DOHH2 (cell line): ENCODE measurements around the gene RASD2.

ENCODE experiments used
- H3F3A ChIP-seq: fragments of 200-600 bp; sonication (generic), shearing (Covaris generic); 2 replicates; pipeline ENCODE4 v1.6.0; 2016; ENCODE audit warnings: antibody characterized with exemption, mild to moderate bottlenecking; ENCODE audit not compliant: control insufficient read depth, insufficient read depth
- H3K27ac ChIP-seq: fragments of 200-600 bp; sonication (generic); 2 replicates; pipeline ENCODE4 v1.5.1; 2014; ENCODE audit warnings: low read depth, mild to moderate bottlenecking, low read length, moderate library complexity
- H3K27me3 ChIP-seq: fragments of 200-600 bp; sonication (generic); 2 replicates; pipeline ENCODE4 v1.6.1; 2014; ENCODE audit warnings: mild to moderate bottlenecking, low read length, mixed read lengths; ENCODE audit not compliant: control insufficient read depth
- H3K36me3 ChIP-seq: fragments of 200-600 bp; sonication (generic); 2 replicates; pipeline ENCODE4 v1.6.1; 2014; ENCODE audit warnings: mild to moderate bottlenecking, low read length, moderate library complexity, mixed read lengths; ENCODE audit not compliant: control insufficient read depth
- H3K4me1 ChIP-seq: fragments of 200-600 bp; sonication (generic); 2 replicates; pipeline ENCODE4 v1.6.1; 2014; ENCODE audit warnings: mild to moderate bottlenecking, low read length, mixed read lengths; ENCODE audit not compliant: control insufficient read depth
- H3K4me2 ChIP-seq: fragments of 200-600 bp; sonication (generic); 2 replicates; pipeline ENCODE4 v1.6.0; 2014; ENCODE audit warnings: mild to moderate bottlenecking, low read length, moderate library complexity
- H3K4me3 ChIP-seq: fragments of 200-600 bp; sonication (generic); 2 replicates; pipeline ENCODE4 v1.5.1; 2014; ENCODE audit warnings: mild to moderate bottlenecking, low read length, mixed read lengths
- H3K79me2 ChIP-seq: fragments of 200-600 bp; sonication (generic); 2 replicates; pipeline ENCODE4 v1.6.1; 2014; ENCODE audit warnings: mild to moderate bottlenecking, low read length, mixed read lengths; ENCODE audit not compliant: control insufficient read depth
- H3K9me2 ChIP-seq: fragments of 200-600 bp; sonication (generic); replicated peaks from 2 replicates; pipeline ENCODE4 v1.6.1; 2014; ENCODE audit warnings: mild to moderate bottlenecking, low read length, mixed read lengths; ENCODE audit not compliant: control insufficient read depth
- H3K9me3 ChIP-seq: fragments of 200-600 bp; sonication (generic); 2 replicates; pipeline ENCODE4 v1.6.1; 2014; ENCODE audit warnings: antibody characterized with exemption, low read length, mixed read lengths; ENCODE audit not compliant: control insufficient read depth, insufficient read depth
- H4K20me1 ChIP-seq: fragments of 200-600 bp; sonication (generic); 2 replicates; pipeline ENCODE4 v1.6.0; 2014; ENCODE audit warnings: low read depth, mild to moderate bottlenecking, antibody characterized with exemption, low read length, moderate library complexity; ENCODE audit not compliant: control insufficient read depth, insufficient read depth
- EZH2phosphoT487 ChIP-seq: fragments of 200-600 bp; sonication (generic); IDR thresholded peaks from 2 replicates; pipeline ENCODE4 v1.6.1; 2017; ENCODE audit warnings: borderline replicate concordance, mild to moderate bottlenecking, antibody characterized with exemption, low read length, moderate library complexity, mixed read lengths
- TF ChIP-seq, protein P1 (sequence below): fragments of 200-600 bp; sonication (generic); IDR thresholded peaks from one replicate; pipeline ENCODE4 v1.5.1; 2014; ENCODE audit warnings: antibody characterized with exemption, mild to moderate bottlenecking, low read depth, low read length; ENCODE audit not compliant: poor library complexity, severe bottlenecking

The RASD2 gene

DNA sequence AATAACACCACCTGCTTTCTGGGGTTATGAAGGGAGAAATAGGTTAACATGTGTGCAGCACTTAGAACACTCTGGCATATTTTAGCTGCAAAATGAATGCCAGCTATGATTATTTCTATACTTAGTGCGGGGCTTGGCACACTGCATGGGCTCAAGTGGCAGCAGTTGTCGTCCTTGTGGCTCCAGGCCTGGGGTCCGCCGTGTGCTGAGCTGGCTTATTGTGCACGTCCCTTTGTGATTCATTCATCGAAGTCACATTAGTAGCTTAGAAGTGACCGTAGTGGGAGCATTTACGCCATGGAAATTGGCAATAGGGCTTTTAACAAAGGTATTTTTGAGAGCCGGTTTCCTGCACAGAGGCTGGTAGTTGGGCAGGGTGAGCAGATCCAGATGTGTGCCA, 4.2 kb downstream of the RASD2 start:
- Histone ChIP-seq H4K20me1 (no peaks in the 10 kb centered on the region), H3K27me3 (peaks cover 28% of the 10 kb centered on the region), H3K4me3 (no peak overlapping the region), H3K9me3 (no peaks in the 10 kb centered on the region), H3K79me2 (no peaks in the 10 kb centered on the region), H3F3A (no peaks in the 10 kb centered on the region), H3K36me3 (no peaks in the 10 kb centered on the region), H3K4me1 (peaks cover 8% of the 10 kb centered on the region), H3K9me2 (no peaks in the 10 kb centered on the region), H3K4me2 (no peak overlapping the region), H3K27ac (no peak overlapping the region)
- TF ChIP-seq, protein P1, sequence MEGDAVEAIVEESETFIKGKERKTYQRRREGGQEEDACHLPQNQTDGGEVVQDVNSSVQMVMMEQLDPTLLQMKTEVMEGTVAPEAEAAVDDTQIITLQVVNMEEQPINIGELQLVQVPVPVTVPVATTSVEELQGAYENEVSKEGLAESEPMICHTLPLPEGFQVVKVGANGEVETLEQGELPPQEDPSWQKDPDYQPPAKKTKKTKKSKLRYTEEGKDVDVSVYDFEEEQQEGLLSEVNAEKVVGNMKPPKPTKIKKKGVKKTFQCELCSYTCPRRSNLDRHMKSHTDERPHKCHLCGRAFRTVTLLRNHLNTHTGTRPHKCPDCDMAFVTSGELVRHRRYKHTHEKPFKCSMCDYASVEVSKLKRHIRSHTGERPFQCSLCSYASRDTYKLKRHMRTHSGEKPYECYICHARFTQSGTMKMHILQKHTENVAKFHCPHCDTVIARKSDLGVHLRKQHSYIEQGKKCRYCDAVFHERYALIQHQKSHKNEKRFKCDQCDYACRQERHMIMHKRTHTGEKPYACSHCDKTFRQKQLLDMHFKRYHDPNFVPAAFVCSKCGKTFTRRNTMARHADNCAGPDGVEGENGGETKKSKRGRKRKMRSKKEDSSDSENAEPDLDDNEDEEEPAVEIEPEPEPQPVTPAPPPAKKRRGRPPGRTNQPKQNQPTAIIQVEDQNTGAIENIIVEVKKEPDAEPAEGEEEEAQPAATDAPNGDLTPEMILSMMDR, result no peak
- TF ChIP-seq EZH2phosphoT487, result no peak

DNA sequence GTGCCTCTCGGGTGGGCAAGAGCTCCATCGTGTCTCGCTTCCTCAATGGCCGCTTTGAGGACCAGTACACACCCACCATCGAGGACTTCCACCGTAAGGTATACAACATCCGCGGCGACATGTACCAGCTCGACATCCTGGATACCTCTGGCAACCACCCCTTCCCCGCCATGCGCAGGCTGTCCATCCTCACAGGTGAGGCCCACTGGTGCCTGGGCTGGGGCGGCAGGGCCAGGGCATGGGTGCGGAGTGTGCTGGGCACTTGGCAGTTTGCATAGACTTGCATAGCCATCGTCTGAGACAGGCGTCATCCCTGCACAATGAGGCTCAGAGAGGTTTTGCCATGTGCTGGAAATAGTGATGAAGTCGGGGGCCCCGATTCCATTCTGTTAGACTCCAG, 6.3 kb downstream of the RASD2 start:
- no peak overlapping the region for H3K4me3 ChIP-seq
- no peaks in the 10 kb centered on the region for H3K4me1 ChIP-seq
- H3K9me3 ChIP-seq, result no peaks in the 10 kb centered on the region
- no peaks in the 10 kb centered on the region for H4K20me1 ChIP-seq
- H3K9me2 ChIP-seq, result no peaks in the 10 kb centered on the region
- H3K27ac ChIP-seq, result no peak overlapping the region
- no peak overlapping the region for H3K4me2 ChIP-seq
- H3K27me3 ChIP-seq, result peaks cover 16% of the 10 kb centered on the region
- H3F3A ChIP-seq, result no peaks in the 10 kb centered on the region
- TF ChIP-seq, protein P1, result no peak
- no peak for TF ChIP-seq EZH2phosphoT487
- no peaks in the 10 kb centered on the region for H3K36me3 ChIP-seq
- H3K79me2 ChIP-seq, result no peaks in the 10 kb centered on the region

- TF ChIP-seq, protein P1, result peak; percentile 38
- TF ChIP-seq EZH2phosphoT487, result no peak
- Histone ChIP-seq H3K27ac (no peak overlapping the region), H3K4me1 (peaks cover 8% of the 10 kb centered on the region), H3K27me3 (peaks cover 7% of the 10 kb centered on the region), H3F3A (no peaks in the 10 kb centered on the region), H4K20me1 (no peaks in the 10 kb centered on the region), H3K36me3 (no peaks in the 10 kb centered on the region), H3K9me2 (no peaks in the 10 kb centered on the region), H3K4me2 (no peak overlapping the region), H3K9me3 (no peaks in the 10 kb centered on the region), H3K79me2 (no peaks in the 10 kb centered on the region), H3K4me3 (no peak overlapping the region)
Measured at GRCh38 chr22:35547987-35548721, 7.5 kb downstream of the RASD2 start.
